HEK293 (cell line): ENCODE measurements around the gene USP36.
A peak's percentile ranks its signal among the peaks of the same experiment; 100 is the strongest.

Experiments used
- FEZF1 ChIP-seq: fragments of 450-650 bp; formaldehyde crosslinking; IDR thresholded peaks from 2 replicates; pipeline ENCODE4 v1.5.1; 2016; ENCODE audit warnings: missing biosample characterization, missing genetic modification characterization
- HIC1 ChIP-seq: fragments of 450-650 bp; formaldehyde crosslinking; IDR thresholded peaks from 2 replicates; pipeline ENCODE4 v1.5.1; 2016; ENCODE audit warnings: missing biosample characterization, missing genetic modification characterization
- IKZF3 ChIP-seq: fragments of 450-650 bp; IDR thresholded peaks from 2 replicates; pipeline ENCODE4 v1.5.0; 2018; ENCODE audit warnings: missing biosample characterization, mild to moderate bottlenecking, missing genetic modification characterization, moderate library complexity
- KLF1 ChIP-seq: fragments of 450-650 bp; formaldehyde crosslinking; IDR thresholded peaks from 2 replicates; pipeline ENCODE4 v1.5.1; 2016; ENCODE audit warnings: missing biosample characterization, missing genetic modification characterization
- OSR2 ChIP-seq: fragments of 450-650 bp; formaldehyde crosslinking; IDR thresholded peaks from 2 replicates; pipeline ENCODE4 v1.5.1; 2016; ENCODE audit warnings: missing biosample characterization, missing genetic modification characterization
- PRDM10 ChIP-seq: fragments of 450-650 bp; formaldehyde crosslinking; IDR thresholded peaks from 2 replicates; pipeline ENCODE4 v1.5.1; 2016; ENCODE audit warnings: missing biosample characterization, missing genetic modification characterization
- SP7 ChIP-seq: fragments of 450-650 bp; formaldehyde crosslinking; IDR thresholded peaks from 2 replicates; pipeline ENCODE4 v1.5.1; 2016; ENCODE audit warnings: missing biosample characterization, missing genetic modification characterization
- ZBTB21 ChIP-seq: fragments of 450-650 bp; formaldehyde crosslinking; IDR thresholded peaks from 2 replicates; pipeline ENCODE4 v1.5.1; 2017; ENCODE audit warnings: missing biosample characterization, missing genetic modification characterization
- ZNF169 ChIP-seq: fragments of 450-650 bp; formaldehyde crosslinking; IDR thresholded peaks from 2 replicates; pipeline ENCODE4 v1.5.1; 2016; ENCODE audit warnings: missing biosample characterization, missing genetic modification characterization
- ZNF19 ChIP-seq: fragments of 450-650 bp; formaldehyde crosslinking; IDR thresholded peaks from 2 replicates; pipeline ENCODE4; 2016; ENCODE audit warnings: missing biosample characterization, missing genetic modification characterization, low read depth
- ZNF239 ChIP-seq: fragments of 450-650 bp; formaldehyde crosslinking; IDR thresholded peaks from 2 replicates; pipeline ENCODE4 v1.5.1; 2016; ENCODE audit warnings: missing biosample characterization, missing genetic modification characterization
- ZNF248 ChIP-seq: fragments of 450-650 bp; formaldehyde crosslinking; IDR thresholded peaks from 2 replicates; pipeline ENCODE4 v1.5.1; 2017; ENCODE audit warnings: missing biosample characterization, missing genetic modification characterization
- ZNF629 ChIP-seq: fragments of 450-650 bp; formaldehyde crosslinking; IDR thresholded peaks from 2 replicates; pipeline ENCODE4 v1.5.1; 2017; ENCODE audit warnings: missing biosample characterization, missing genetic modification characterization
- ZNF639 ChIP-seq: fragments of 450-650 bp; formaldehyde crosslinking; IDR thresholded peaks from 2 replicates; pipeline ENCODE4 v1.5.1; 2016; ENCODE audit warnings: missing biosample characterization, missing genetic modification characterization
- ZSCAN30 ChIP-seq: fragments of 450-650 bp; IDR thresholded peaks from 2 replicates; pipeline ENCODE4 v1.5.1; 2018; ENCODE audit warnings: missing biosample characterization, mild to moderate bottlenecking, missing genetic modification characterization, moderate library complexity
- TF ChIP-seq, protein P1 (sequence below): fragments of 450-650 bp; formaldehyde crosslinking; conservative IDR thresholded peaks from 2 replicates; pipeline ENCODE4 v1.5.1; 2016; ENCODE audit warnings: low read depth, missing biosample characterization, missing genetic modification characterization
- TF ChIP-seq, protein P2 (sequence below): fragments of 450-650 bp; formaldehyde crosslinking; IDR thresholded peaks from 2 replicates; pipeline ENCODE4 v1.5.1; 2017; ENCODE audit warnings: missing biosample characterization, missing genetic modification characterization

USP36 gene

GRCh38 chr17:78872486-78872885, 31.9 kb upstream of the USP36 start (continued):
- TF ChIP-seq ZNF169 (tag by site-specific recombination) (no peak), ZNF639 (tag by site-specific recombination) (peak; percentile 30; the same call in 1 of the 2 replicates), SP7 (no peak), FEZF1 (tag by site-specific recombination) (peak; percentile 87), HIC1 (tag by site-specific recombination) (no peak), ZNF248 (tag by site-specific recombination) (no peak), ZBTB21 (tag by site-specific recombination) (peak; percentile 72), ZNF239 (no peak), IKZF3 (no peak), ZSCAN30 (tag by site-specific recombination) (no peak), PRDM10 (tag by site-specific recombination) (peak; percentile 44), ZNF629 (peak; percentile 94), OSR2 (no peak), KLF1 (tag by site-specific recombination) (no peak), ZNF19 (tag by site-specific recombination) (no peak)
- TF ChIP-seq, protein P1, sequence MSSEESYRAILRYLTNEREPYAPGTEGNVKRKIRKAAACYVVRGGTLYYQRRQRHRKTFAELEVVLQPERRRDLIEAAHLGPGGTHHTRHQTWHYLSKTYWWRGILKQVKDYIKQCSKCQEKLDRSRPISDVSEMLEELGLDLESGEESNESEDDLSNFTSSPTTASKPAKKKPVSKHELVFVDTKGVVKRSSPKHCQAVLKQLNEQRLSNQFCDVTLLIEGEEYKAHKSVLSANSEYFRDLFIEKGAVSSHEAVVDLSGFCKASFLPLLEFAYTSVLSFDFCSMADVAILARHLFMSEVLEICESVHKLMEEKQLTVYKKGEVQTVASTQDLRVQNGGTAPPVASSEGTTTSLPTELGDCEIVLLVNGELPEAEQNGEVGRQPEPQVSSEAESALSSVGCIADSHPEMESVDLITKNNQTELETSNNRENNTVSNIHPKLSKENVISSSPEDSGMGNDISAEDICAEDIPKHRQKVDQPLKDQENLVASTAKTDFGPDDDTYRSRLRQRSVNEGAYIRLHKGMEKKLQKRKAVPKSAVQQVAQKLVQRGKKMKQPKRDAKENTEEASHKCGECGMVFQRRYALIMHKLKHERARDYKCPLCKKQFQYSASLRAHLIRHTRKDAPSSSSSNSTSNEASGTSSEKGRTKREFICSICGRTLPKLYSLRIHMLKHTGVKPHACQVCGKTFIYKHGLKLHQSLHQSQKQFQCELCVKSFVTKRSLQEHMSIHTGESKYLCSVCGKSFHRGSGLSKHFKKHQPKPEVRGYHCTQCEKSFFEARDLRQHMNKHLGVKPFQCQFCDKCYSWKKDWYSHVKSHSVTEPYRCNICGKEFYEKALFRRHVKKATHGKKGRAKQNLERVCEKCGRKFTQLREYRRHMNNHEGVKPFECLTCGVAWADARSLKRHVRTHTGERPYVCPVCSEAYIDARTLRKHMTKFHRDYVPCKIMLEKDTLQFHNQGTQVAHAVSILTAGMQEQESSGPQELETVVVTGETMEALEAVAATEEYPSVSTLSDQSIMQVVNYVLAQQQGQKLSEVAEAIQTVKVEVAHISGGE = no peak
- TF ChIP-seq, protein P2, sequence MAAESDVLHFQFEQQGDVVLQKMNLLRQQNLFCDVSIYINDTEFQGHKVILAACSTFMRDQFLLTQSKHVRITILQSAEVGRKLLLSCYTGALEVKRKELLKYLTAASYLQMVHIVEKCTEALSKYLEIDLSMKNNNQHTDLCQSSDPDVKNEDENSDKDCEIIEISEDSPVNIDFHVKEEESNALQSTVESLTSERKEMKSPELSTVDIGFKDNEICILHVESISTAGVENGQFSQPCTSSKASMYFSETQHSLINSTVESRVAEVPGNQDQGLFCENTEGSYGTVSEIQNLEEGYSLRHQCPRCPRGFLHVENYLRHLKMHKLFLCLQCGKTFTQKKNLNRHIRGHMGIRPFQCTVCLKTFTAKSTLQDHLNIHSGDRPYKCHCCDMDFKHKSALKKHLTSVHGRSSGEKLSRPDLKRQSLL (tag by site-specific recombination) = no peak
